ENCODE results near the gene LAMB3. TPM values are rescaled to one million over a fixed set of nuclear protein-coding genes. Genes with fewer than 3 reads are reported as not detected.
"Not testable (repeated sequence)": the region's sequence is repeated elsewhere in the genome, so short reads cannot be mapped to it uniquely, and the experiment has no call there.

Gene LAMB3
- 10 to 100 TPM in 2 of 6 donors, 1 to 10 TPM in 4; 2.7 to 25.8 (median 4.9) TPM for total RNA-seq
- polyA plus RNA-seq = 1 to 10 TPM; 1.4 to 2.2 TPM

DNA sequence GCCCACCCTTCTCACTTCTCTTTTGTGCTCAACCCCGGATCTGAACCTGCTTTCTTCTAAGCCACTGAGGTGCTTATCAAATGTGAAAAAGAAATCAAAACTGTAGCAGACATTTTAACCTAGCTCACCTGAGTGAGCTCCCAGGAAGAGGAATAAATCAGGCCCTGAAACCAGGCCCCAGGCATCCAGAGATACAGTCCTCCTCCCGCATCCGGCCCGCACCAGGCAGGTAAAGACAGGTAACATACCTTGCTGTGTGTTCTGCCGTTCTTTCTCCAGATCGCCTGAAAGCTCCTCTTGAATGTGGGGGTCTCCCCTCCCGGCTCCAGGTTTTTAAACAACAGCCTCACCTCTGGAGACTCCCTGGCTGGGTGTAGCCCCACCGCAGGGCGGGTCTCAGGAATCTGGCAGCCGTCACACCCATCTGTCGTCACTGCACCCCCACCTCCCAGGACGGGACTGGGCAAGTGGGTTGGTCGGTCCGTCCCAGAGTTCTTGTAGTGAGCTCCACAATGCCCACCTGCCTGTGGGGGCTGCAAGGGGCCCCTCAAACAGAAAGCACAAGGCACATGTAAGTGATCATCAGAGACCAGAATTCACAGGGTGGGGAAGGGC is at the start of gene LAMB3:
Gene LAMB3 (minus strand): TSS at position 305 of the 615 bp plus-strand sequence. CDS start 1,481 bp downstream, outside the sequence.
- Histone ChIP-seq H3K27me3 (no peaks in the 10 kb centered on the region), H3K4me1 (peaks cover 48 to 75% (median 52%) of the 10 kb centered on the region in 3 donors), H3K9me3 (no peaks in the 10 kb centered on the region), H3K4me3 (no peak within 1 kb of the TSS), H3K27ac (peak within 1 kb of the TSS; percentile 83 to 94 (median 88)), H3K36me3 (no peaks in the 10 kb centered on the region)
- TF ChIP-seq, protein P1, sequence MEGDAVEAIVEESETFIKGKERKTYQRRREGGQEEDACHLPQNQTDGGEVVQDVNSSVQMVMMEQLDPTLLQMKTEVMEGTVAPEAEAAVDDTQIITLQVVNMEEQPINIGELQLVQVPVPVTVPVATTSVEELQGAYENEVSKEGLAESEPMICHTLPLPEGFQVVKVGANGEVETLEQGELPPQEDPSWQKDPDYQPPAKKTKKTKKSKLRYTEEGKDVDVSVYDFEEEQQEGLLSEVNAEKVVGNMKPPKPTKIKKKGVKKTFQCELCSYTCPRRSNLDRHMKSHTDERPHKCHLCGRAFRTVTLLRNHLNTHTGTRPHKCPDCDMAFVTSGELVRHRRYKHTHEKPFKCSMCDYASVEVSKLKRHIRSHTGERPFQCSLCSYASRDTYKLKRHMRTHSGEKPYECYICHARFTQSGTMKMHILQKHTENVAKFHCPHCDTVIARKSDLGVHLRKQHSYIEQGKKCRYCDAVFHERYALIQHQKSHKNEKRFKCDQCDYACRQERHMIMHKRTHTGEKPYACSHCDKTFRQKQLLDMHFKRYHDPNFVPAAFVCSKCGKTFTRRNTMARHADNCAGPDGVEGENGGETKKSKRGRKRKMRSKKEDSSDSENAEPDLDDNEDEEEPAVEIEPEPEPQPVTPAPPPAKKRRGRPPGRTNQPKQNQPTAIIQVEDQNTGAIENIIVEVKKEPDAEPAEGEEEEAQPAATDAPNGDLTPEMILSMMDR (IDR thresholded peaks at IDR 0.05) = no peak
- intact Hi-C loops (cut with DNase I) = no loop called here
- FAIRE-seq (no peak), DNase-seq (peak in 3 of 6 donors; percentile 50 to 69 (median 59)), ATAC-seq (no peak)
- 58 to 60% methylated on average over 14 of the region's 14 CpGs for WGBS, 2 donors

DNA sequence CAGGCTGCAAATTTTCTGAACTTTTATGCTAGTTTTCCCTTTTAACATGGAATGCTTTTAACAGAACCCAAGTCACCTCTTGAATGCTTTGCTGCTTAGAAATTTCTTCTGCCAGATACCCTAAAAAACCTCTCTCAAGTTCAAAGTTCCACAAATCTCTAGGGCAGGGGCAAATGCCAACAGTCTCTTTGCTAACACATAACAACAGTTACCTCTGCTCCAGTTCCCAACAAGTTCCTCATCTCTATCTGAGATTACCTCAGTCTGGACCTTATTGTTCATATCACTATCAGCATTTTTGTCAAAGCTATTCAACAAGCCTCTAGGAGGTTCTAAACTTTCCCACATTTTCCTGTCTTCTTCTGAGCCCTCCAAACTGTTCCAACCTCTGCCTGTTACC is 48.5 kb upstream of the LAMB3 start:
- DNase-seq; H3K36me3 ChIP-seq; H3K4me1 ChIP-seq; ATAC-seq; H3K27ac ChIP-seq; H3K9me3 ChIP-seq; H3K27me3 ChIP-seq; H3K4me3 ChIP-seq; intact Hi-C loops (cut with DNase I); FAIRE-seq: not testable (repeated sequence)

DNA sequence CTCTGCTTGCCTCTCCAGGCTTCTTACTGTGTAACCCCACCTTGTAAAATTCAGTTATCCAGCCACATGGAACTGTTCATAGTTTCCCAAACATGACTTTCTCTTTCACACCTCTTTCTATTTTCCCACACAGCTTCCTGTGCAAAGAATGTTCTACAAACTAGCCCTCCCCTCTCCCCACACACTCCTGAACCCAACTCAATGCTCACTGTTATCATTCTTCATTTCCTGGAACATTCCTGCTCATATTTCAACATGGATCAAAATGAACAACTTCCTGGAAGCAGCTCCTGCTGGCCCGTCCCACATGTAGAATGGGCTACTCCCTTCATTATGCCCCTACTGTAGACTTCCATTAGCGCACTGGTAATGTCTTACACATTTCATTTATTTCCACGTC is 44.9 kb upstream of the LAMB3 start:
- Histone ChIP-seq H3K4me1 (no peaks in the 10 kb centered on the region), H3K27ac (no peak overlapping the region), H3K36me3 (no peaks in the 10 kb centered on the region), H3K9me3 (no peaks in the 10 kb centered on the region), H3K27me3 (no peaks in the 10 kb centered on the region), H3K4me3 (no peak overlapping the region)
- FAIRE-seq = no peak
- no peak for DNase-seq
- 82 to 94% methylated on average over 3 of the region's 3 CpGs for whole genome bisulfite sequencing, 2 donors
- intact Hi-C loops (cut with DNase I) = loop anchor here in 1 of 3 donors (10.0 kb wide), 1 partner anchor 92 kb away; no protein-coding TSS in a partner anchor
- peak in 3 of 4 donors; percentile 32 to 61 (median 48) for ATAC-seq
- TF ChIP-seq, protein P1 (IDR thresholded peaks at IDR 0.05) = no peak

DNA sequence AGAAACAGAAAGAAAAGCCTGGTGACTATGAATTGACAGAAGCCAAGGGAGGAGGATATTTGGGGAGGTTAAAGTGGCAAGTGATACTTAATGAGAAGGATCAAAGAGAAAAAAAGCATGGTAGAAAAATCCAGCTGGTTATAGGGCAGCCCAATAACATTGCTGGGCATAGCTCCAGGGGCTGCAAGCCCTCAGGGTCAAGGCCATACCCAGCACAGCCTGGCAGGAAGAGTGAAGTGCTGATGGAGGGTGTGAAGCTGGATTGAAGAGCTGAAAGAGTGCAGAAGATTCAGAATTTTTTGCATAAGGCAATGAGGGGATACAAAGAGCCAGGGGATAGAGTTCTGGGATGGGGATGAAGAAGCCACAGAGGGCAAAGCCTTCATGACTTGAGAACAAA is 44.4 kb upstream of the LAMB3 start:
- ATAC-seq = peak in 2 of 4 donors; percentile 31 to 36
- intact Hi-C loops (cut with DNase I) = loop anchor here in 1 of 3 donors (10.0 kb wide), 1 partner anchor 92 kb away; no protein-coding TSS in a partner anchor
- TF ChIP-seq, protein P1 (IDR thresholded peaks at IDR 0.05) = no peak
- DNase-seq = no peak
- H3K9me3 ChIP-seq = no peaks in the 10 kb centered on the region
- no peak overlapping the region for H3K4me3 ChIP-seq
- H3K36me3 ChIP-seq = no peaks in the 10 kb centered on the region
- no peak for FAIRE-seq
- no peak overlapping the region for H3K27ac ChIP-seq
- no peaks in the 10 kb centered on the region for H3K27me3 ChIP-seq
- no peaks in the 10 kb centered on the region for H3K4me1 ChIP-seq

DNA sequence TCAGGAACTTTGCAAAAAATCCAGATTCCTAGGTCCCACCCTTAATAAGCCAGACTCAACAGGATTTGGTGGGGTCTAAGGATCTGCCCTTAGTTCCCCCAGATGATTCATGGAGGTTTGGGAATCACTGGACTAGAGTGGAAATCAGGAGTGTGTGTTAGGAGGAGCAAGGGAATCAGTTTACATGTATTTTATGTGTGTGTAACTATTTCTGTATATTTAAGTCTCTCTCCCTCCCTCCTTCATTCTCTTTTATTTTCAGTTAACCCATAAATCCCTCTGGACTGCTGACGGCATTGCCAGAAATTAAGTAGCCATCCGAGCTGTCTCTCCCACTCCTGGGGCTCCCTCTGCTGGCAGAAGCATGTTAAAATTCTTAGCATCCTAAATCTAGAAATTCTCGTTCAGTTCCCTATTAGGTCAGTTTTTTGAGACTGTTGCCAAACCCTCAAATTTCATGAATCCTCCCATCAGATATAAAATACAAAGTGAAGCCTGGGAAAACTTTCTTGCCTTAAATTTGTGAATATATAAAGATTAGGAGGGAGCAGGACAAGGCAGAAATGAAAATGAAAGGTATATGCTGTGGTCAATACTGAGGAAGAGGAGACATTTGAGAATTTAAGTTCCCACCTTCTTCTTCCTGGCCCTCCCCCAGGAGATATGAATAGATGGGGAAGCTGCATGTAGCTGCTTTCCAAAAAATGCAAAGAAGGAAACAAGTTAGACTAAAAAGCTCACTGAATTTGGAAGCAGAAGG is 40.7 kb upstream of the LAMB3 start:
- intact Hi-C loops (cut with DNase I) = loop anchor here in 1 of 3 donors (5.0 to 10.0 kb wide), 2 partner anchors 88 to 116 kb away; no protein-coding TSS in a partner anchor
- FAIRE-seq = peak; percentile 64
- no peaks in the 10 kb centered on the region for H3K9me3 ChIP-seq
- H3K36me3 ChIP-seq = no peaks in the 10 kb centered on the region
- H3K4me3 ChIP-seq = no peak overlapping the region
- H3K27me3 ChIP-seq = no peaks in the 10 kb centered on the region
- H3K4me1 ChIP-seq = no peaks in the 10 kb centered on the region
- DNase-seq = peak in 5 of 6 donors; percentile 43 to 79 (median 72)
- ATAC-seq = peak; percentile 69 to 84 (median 83)
- no peak overlapping the region for H3K27ac ChIP-seq
- TF ChIP-seq, protein P1 (IDR thresholded peaks at IDR 0.05) = peak; percentile 70 to 80 (median 73)
- 0% methylated on average over 3 of the region's 3 CpGs for WGBS, 2 donors
